MV-4-11 (cell line): ENCODE results near the gene TNFRSF25.

Experiments
- DNase-seq: peaks from one replicate; lab custom pipeline; 2025; lab: John Stamatoyannopoulos, UW

TNFRSF25 gene

GRCh38 chr1:6466023-6466422, at the start of gene TNFRSF25:
TSS of gene TNFRSF25 (minus strand) at chr1:6466173. CDS start at chr1:6466107, 66 bp downstream.
- DNase-seq, result no peak

DNA sequence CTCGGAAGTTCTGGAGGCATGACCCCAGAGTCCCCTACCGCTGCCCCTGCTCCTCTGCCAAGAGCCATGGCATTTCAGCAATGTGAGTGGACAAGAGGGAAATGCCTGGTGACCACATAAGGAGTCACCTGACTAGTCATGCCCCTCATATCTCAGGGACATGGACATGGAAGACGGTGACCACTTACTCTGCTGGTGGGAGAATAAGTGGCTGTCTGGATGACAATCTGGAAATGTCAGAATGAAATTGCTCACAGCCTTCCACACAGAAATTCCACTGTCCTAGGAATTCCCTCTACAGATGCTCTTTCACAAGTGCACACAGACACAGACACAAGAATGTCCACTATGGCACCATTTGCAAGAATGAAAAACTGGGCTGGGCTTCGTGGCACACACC, 49.8 kb upstream of the TNFRSF25 start:
- DNase-seq, result no peak

DNA sequence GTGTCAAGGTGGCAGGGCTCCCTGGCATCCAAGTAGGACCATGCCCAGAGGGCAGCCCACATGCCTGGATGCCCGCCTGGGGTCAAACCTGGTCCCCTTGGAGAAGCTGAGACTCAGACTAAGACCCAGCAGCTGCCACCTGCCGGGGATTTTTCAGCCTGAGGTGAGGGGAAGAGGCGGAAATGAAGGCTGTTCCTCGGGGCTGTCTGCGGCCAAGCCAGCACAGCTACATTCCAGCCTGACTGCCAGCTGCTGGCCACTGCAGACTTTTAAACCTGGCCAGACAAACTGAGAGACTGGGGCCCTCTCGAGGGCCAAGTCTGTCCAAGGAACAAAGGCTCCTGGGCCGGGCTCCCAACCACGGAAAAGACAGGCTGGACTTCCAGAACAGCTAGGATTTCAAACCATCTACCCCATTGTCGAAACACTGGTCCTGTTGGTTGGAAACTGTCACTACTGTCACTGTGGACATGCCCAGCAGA, 47.4 kb upstream of the TNFRSF25 start:
- no peak for DNase-seq

DNA sequence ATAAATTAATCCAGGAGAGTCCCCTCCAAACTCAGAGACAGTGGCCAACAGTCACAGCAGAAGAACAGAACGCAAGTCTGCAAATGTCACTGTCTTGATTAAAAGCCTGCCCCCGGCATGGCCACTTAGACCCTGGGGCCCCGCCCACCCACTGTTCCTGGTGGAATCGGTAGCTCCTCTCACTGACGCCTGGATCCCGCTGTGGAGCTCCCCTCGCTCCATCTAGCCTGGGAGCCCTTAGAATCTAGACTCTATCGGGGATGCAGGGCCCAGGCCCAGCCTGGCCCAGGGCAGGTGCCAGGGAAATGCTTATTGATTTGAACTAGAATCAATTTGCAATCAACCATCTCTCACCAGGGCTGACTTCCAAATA, 46.9 kb upstream of the TNFRSF25 start:
- no peak for DNase-seq

GRCh38 chr1:6512245-6512907, 46.4 kb upstream of the TNFRSF25 start:
- DNase-seq, result no peak

- DNase-seq, result no peak
Observed at GRCh38 chr1:6511561-6512244, 45.7 kb upstream of the TNFRSF25 start.

DNA sequence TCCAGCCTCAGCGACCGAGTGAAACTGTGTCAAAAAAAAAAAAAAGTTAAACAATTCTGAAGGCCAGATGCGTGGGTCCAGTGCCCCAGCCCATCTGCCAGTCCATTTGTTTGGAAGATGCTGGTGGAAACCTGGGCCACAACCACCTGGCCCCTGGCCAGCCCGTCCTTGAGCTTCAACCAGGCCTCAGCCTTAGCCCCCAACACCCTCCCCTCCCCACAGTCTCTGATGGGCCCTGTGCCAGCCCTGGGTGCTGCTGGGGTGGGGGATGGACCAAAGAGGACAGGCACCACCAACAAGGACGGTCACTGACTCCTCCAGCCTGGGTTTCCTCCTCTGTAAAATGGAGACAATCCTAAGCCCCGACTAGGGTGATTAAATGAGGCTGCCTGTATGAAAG, 45.1 kb upstream of the TNFRSF25 start:
- DNase-seq, result no peak

GRCh38 chr1:6510493-6510892, 44.5 kb upstream of the TNFRSF25 start:
- no peak for DNase-seq

- DNase-seq, result peak; percentile 66
Observed at GRCh38 chr1:6509919-6510291, 43.9 kb upstream of the TNFRSF25 start.

- DNase-seq, result peak; percentile 30
Observed at GRCh38 chr1:6509220-6509918, 43.4 kb upstream of the TNFRSF25 start.

- DNase-seq, result no peak
Observed at GRCh38 chr1:6508816-6509189, 42.8 kb upstream of the TNFRSF25 start.

DNA sequence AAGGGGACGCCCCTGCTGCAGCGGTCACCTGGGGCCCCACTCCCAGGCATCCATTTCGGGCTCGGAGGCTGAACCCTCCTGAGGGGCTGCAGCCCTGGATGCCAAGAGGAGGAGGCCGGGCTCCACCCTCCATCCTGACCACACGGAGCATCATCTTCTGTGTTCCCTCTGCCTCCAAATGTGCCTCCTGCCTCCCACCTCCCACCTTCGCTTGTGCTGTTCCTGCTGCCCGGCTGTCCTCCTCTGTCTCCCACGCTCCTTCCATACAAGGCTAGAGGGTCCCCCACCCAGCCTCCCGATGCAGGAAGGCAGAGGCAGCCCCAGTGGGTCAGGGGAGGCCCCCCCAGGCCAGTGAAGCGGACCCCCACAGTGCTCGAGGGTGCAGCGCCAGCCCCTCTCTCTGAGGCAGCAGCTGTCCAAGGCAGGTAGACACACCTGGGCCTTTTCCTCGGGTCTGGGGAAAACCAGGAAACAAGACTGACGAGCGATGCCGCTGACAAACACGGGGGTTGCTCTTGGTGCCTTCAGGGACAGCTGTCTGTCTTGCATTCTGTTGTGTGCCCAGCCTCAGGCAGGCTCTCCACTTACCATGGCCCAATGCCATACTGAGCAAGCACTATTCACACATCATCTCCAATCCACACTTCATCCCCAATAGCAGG, 42.3 kb upstream of the TNFRSF25 start:
- DNase-seq, result no peak

GRCh38 chr1:6507461-6507911, 41.5 kb upstream of the TNFRSF25 start:
- DNase-seq, result no peak

GRCh38 chr1:6507037-6507428, 41.1 kb upstream of the TNFRSF25 start:
- DNase-seq, result peak; percentile 90

DNA sequence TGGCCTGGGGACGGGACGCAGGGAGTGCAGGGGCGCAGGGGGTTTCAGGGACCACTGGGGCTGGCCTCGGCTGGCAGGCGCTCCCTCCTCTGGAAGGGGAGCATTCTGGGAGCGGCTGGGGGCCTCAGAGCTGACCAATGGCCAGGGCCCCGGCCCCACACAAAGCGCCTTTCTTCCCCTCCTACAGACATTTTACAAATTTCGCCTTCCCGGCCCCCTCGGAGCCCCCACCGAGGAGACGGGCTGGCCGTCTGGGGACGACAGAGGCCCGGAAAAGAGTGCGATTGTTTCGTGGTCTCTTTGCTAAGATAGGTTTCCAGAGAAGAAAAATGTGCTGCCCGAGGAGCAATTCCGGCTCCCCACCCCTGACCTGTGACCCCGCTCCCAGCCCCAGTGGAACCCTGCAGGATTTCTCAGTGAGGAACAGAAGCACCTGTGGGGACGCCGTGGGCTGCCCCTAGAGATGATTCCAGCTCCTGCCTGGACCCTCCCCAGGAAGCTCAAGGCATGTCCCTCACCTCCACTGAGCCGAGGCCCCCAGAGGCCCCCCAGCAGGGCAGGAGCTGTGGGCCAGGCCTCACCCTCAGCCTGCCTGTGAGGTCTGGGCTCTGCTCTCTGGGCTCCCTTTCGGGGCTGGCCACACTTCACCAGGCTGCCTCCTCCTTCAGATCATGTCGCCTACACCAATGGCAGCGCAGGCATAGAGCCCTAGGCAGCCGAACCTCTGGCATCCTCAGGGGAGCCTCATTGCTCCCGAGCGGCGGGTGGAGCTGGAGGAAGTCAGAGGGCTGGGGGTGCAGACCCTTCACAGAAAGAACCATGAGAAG, 40.5 kb upstream of the TNFRSF25 start:
- DNase-seq, result no peak

DNA sequence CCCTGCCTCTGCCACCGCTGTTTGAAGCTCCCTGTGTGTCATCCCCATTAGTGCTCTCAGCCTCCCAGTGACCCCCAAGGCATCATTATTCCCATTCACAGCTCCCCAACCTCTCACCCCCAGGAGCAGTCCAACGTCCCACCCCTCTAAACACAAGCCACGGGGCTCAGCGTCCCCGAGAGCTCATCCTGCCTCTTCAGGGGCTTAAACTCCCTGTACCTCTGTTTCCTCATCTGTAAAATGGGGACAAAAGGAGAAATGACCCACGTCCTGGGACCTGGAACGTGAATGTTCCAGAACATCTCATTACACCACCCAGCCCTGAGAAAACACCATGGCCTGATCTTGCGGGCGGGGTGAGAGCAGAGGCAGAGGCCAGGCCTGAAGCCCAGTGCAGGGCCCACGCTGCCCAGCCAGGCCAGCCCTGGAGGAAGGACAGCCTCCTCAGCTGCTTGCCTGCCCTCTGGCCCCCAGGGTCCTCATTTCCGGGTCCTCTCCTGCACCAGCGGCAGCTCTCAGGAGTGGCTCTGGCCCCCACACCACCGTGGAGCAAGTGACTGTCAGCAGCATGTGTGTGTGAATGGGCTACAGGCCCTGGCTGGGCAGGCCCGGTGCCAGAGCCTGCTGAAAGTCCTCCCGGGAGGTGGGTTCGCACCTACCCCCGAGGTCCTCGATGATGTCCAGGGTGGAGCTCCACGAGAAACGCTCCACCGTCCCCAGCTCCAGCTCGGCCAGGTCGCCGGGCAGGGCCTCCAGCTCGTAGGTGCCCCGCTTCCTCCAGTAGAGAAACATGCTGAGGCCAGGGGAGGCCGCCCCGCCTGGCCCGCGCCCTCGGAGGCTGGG, 39.6 kb upstream of the TNFRSF25 start:
- no peak for DNase-seq

- no peak for DNase-seq
Observed at GRCh38 chr1:6504887-6505286, 38.9 kb upstream of the TNFRSF25 start.

- DNase-seq, result no peak
Observed at GRCh38 chr1:6503884-6504602, 38.1 kb upstream of the TNFRSF25 start.

DNA sequence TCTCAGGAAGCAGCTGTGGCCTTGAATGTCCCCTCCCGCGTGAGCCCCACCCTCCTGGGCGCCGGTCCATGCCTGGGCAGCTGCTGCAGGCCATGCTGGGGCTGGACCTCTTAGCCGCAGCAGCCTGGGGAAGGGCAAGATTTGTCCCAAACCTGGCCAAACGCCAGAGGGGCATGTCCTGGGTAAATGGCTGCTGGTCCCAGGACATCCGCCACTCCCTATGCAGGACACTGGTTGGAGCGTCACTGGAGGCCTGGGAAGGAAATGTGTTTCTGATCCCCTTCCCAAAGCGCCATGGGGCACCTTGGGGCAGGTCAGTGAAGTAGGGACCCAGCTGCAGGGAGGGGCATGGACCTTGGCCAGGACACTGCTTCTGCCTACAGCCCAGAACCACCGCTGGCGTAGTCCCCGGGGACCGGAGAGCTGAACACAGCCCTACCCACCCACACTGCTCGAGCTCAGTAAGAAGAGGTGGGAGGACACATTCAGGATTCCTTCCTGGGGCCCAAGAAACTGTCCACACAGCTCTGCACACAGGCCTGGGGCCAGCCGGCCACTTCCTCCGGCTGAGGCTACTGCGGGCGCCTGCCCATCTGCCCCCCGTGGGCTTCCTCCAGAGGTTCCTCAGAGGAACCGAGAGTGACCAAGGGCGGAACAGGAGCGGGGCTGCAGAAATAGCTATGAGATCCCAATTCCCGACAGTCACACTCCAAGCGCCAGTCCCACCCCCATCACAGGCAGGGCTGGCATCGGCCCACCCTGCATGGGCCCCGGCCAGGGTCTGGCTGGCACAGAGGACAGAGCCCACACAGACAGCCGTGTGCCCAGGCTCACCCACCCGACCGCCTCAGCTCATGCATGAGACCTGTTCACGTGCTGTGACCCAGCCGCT, 36.3 kb upstream of the TNFRSF25 start:
- peak; percentile 65 for DNase-seq
